ENCODE results near the gene STRA8. TPM values are rescaled to one million over a fixed set of nuclear protein-coding genes. Genes with fewer than 3 reads are reported as not detected.

The STRA8 gene
- total RNA-seq, 2 experiments from 2014 or later: not detected

- ATAC-seq: no peak
- H3K4me3 Mint-ChIP-seq: no peak overlapping the region
- H3K36me3 Mint-ChIP-seq: no peaks in the 10 kb centered on the region
- no peak for DNase-seq
- H3K27ac Mint-ChIP-seq: no peak overlapping the region
- H3K27me3 Mint-ChIP-seq: no peaks in the 10 kb centered on the region
- no peaks in the 10 kb centered on the region for H3K9me3 Mint-ChIP-seq (ENCODE audit: low read depth)
- H3K4me1 Mint-ChIP-seq: peaks cover 7% of the 10 kb centered on the region
- CTCF ChIA-PET: interaction anchor here (1.0 to 1.9 kb wide), 2 partner anchors 15 to 40 kb away, joined by 3 to 5 read pairs; no protein-coding TSS in a partner anchor
These were observed 1.1 kb downstream of the STRA8 start for GRCh38 chr7:135234727-135235126.

- CTCF ChIA-PET: interaction anchor here (1.0 to 1.9 kb wide), 3 partner anchors 16 to 39 kb away, joined by 3 to 5 read pairs (median 3); no protein-coding TSS in a partner anchor
- Mint-ChIP-seq H3K4me3 (no peak overlapping the region), H3K27ac (no peak overlapping the region), H3K27me3 (peaks cover 2% of the 10 kb centered on the region), H3K9me3 (ENCODE audit: low read depth) (no peaks in the 10 kb centered on the region), H3K36me3 (no peaks in the 10 kb centered on the region), H3K4me1 (peaks cover 7% of the 10 kb centered on the region)
- ATAC-seq (no peak), DNase-seq (no peak)
These were observed 2.2 kb downstream of the STRA8 start for GRCh38 chr7:135235841-135236240.

GRCh38 chr7:135236727-135237126 lies 3.1 kb downstream of the STRA8 start:
- Mint-ChIP-seq H3K36me3 (no peaks in the 10 kb centered on the region), H3K4me3 (no peak overlapping the region), H3K27ac (no peak overlapping the region), H3K4me1 (peaks cover 7% of the 10 kb centered on the region), H3K27me3 (peaks cover 2% of the 10 kb centered on the region), H3K9me3 (ENCODE audit: low read depth) (no peaks in the 10 kb centered on the region)
- no peak for ATAC-seq
- CTCF ChIA-PET: interaction anchor here (0.6 to 1.9 kb wide), 3 partner anchors 17 to 294 kb away, joined by 3 to 5 read pairs (median 3); no protein-coding TSS in a partner anchor
- DNase-seq: no peak

- H3K27ac Mint-ChIP-seq: no peak overlapping the region
- no peaks in the 10 kb centered on the region for H3K9me3 Mint-ChIP-seq (ENCODE audit: low read depth)
- CTCF ChIA-PET: interaction anchor here (1.8 kb wide), 1 partner anchor 10 kb away, joined by 5 read pairs; no protein-coding TSS in a partner anchor
- ATAC-seq (no peak), DNase-seq (no peak)
- no peak overlapping the region for H3K4me3 Mint-ChIP-seq
- no peaks in the 10 kb centered on the region for H3K36me3 Mint-ChIP-seq
- H3K27me3 Mint-ChIP-seq: peaks cover 2% of the 10 kb centered on the region
- H3K4me1 Mint-ChIP-seq: peaks cover 7% of the 10 kb centered on the region
These were observed 4.6 kb downstream of the STRA8 start for GRCh38 chr7:135238112-135238744.

- H3K9me3 Mint-ChIP-seq (ENCODE audit: low read depth): no peaks in the 10 kb centered on the region
- H3K27me3 Mint-ChIP-seq: peaks cover 2% of the 10 kb centered on the region
- H3K4me1 Mint-ChIP-seq: peaks cover 7% of the 10 kb centered on the region
- CTCF ChIA-PET: interaction anchor here (1.8 kb wide), 1 partner anchor 9 kb away, joined by 5 read pairs; no protein-coding TSS in a partner anchor
- no peak for ATAC-seq
- no peaks in the 10 kb centered on the region for H3K36me3 Mint-ChIP-seq
- no peak overlapping the region for H3K4me3 Mint-ChIP-seq
- H3K27ac Mint-ChIP-seq: no peak overlapping the region
- DNase-seq: no peak
These were observed 5.6 kb downstream of the STRA8 start for GRCh38 chr7:135239263-135239662.

- H3K27ac Mint-ChIP-seq: no peak overlapping the region
- H3K4me3 Mint-ChIP-seq: no peak overlapping the region
- H3K4me1 Mint-ChIP-seq: peaks cover 7% of the 10 kb centered on the region
- peaks cover 7% of the 10 kb centered on the region for H3K27me3 Mint-ChIP-seq
- DNase-seq (no peak), ATAC-seq (no peak)
- no peaks in the 10 kb centered on the region for H3K36me3 Mint-ChIP-seq
- CTCF ChIA-PET: no interaction called here
- H3K9me3 Mint-ChIP-seq (ENCODE audit: low read depth): no peaks in the 10 kb centered on the region
These were observed 6.8 kb downstream of the STRA8 start for GRCh38 chr7:135240441-135240840.

- no peaks in the 10 kb centered on the region for H3K4me1 Mint-ChIP-seq
- ATAC-seq (no peak), DNase-seq (no peak)
- CTCF ChIA-PET: no interaction called here
- no peak overlapping the region for H3K27ac Mint-ChIP-seq
- H3K4me3 Mint-ChIP-seq: no peak overlapping the region
- peaks cover 7% of the 10 kb centered on the region for H3K27me3 Mint-ChIP-seq
- no peaks in the 10 kb centered on the region for H3K36me3 Mint-ChIP-seq
- no peaks in the 10 kb centered on the region for H3K9me3 Mint-ChIP-seq (ENCODE audit: low read depth)
These were observed 8.6 kb downstream of the STRA8 start for GRCh38 chr7:135242096-135242684.

GRCh38 chr7:135245226-135246190 lies 11.9 kb downstream of the STRA8 start:
- peaks cover 6% of the 10 kb centered on the region for H3K27me3 Mint-ChIP-seq
- no peak for ATAC-seq
- no peak for DNase-seq
- no peak overlapping the region for H3K4me3 Mint-ChIP-seq
- no peak overlapping the region for H3K27ac Mint-ChIP-seq
- H3K36me3 Mint-ChIP-seq: no peaks in the 10 kb centered on the region
- no peaks in the 10 kb centered on the region for H3K9me3 Mint-ChIP-seq (ENCODE audit: low read depth)
- H3K4me1 Mint-ChIP-seq: no peaks in the 10 kb centered on the region
- CTCF ChIA-PET: no interaction called here

- DNase-seq (no peak), ATAC-seq (no peak)
- Mint-ChIP-seq H3K9me3 (ENCODE audit: low read depth) (no peaks in the 10 kb centered on the region), H3K36me3 (no peaks in the 10 kb centered on the region), H3K27ac (no peak overlapping the region), H3K4me1 (no peaks in the 10 kb centered on the region), H3K27me3 (peaks cover 5% of the 10 kb centered on the region), H3K4me3 (no peak overlapping the region)
- CTCF ChIA-PET: no interaction called here
These were observed 12.7 kb downstream of the STRA8 start for GRCh38 chr7:135246191-135246825.

GRCh38 chr7:135247746-135248471 lies 14.3 kb downstream of the STRA8 start:
- DNase-seq (no peak), ATAC-seq (no peak)
- H3K4me1 Mint-ChIP-seq: no peaks in the 10 kb centered on the region
- H3K4me3 Mint-ChIP-seq: no peak overlapping the region
- CTCF ChIA-PET: interaction anchor here (0.6 to 1.7 kb wide), 2 partner anchors 9 to 27 kb away, joined by 3 to 5 read pairs; no protein-coding TSS in a partner anchor
- H3K36me3 Mint-ChIP-seq: no peaks in the 10 kb centered on the region
- peaks cover 5% of the 10 kb centered on the region for H3K27me3 Mint-ChIP-seq
- H3K9me3 Mint-ChIP-seq (ENCODE audit: low read depth): no peaks in the 10 kb centered on the region
- H3K27ac Mint-ChIP-seq: no peak overlapping the region

- ATAC-seq (no peak), DNase-seq (no peak)
- CTCF ChIA-PET: interaction anchor here (0.6 to 1.7 kb wide), 2 partner anchors 10 to 27 kb away, joined by 3 to 5 read pairs; no protein-coding TSS in a partner anchor
- H3K4me3 Mint-ChIP-seq: no peak overlapping the region
- H3K27ac Mint-ChIP-seq: no peak overlapping the region
- H3K4me1 Mint-ChIP-seq: no peaks in the 10 kb centered on the region
- peaks cover 5% of the 10 kb centered on the region for H3K27me3 Mint-ChIP-seq
- no peaks in the 10 kb centered on the region for H3K9me3 Mint-ChIP-seq (ENCODE audit: low read depth)
- H3K36me3 Mint-ChIP-seq: no peaks in the 10 kb centered on the region
These were observed 14.9 kb downstream of the STRA8 start for GRCh38 chr7:135248546-135248945.

GRCh38 chr7:135251496-135252391 lies 18.1 kb downstream of the STRA8 start:
- Mint-ChIP-seq H3K36me3 (no peaks in the 10 kb centered on the region), H3K27ac (no peak overlapping the region), H3K27me3 (peaks cover 1% of the 10 kb centered on the region), H3K9me3 (ENCODE audit: low read depth) (no peaks in the 10 kb centered on the region), H3K4me1 (no peaks in the 10 kb centered on the region), H3K4me3 (no peak overlapping the region)
- CTCF ChIA-PET: no interaction called here
- ATAC-seq: no peak
- no peak for DNase-seq
